HG02759 (cell line): ENCODE results near the gene NLE1.
"Not testable (repeated sequence)": the region's sequence is repeated elsewhere in the genome, so short reads cannot be mapped to it uniquely, and the experiment has no call there.

ENCODE experiments used
- ATAC-seq: cut with Tn5 transposase; IDR thresholded peaks from one replicate; pipeline ENCODE4 v1.9.1; 2021; ENCODE audit warnings: mild to moderate bottlenecking, moderate library complexity; ENCODE audit not compliant: unreplicated experiment

Gene NLE1

GRCh38 chr17:35163886-35164285 lies 21.8 kb upstream of the NLE1 start:
- no peak for ATAC-seq

GRCh38 chr17:35162755-35163154 lies 20.7 kb upstream of the NLE1 start:
- no peak for ATAC-seq

- no peak for ATAC-seq
Observed at GRCh38 chr17:35161281-35161761, 19.2 kb upstream of the NLE1 start.

GRCh38 chr17:35160354-35161201 lies 18.5 kb upstream of the NLE1 start:
- no peak for ATAC-seq

- ATAC-seq = no peak
Observed at GRCh38 chr17:35159940-35160339, 17.8 kb upstream of the NLE1 start.

GRCh38 chr17:35155246-35155645 lies 13.1 kb upstream of the NLE1 start:
- ATAC-seq = no peak

GRCh38 chr17:35154196-35155165 lies 12.4 kb upstream of the NLE1 start:
- ATAC-seq = no peak

GRCh38 chr17:35152421-35153140 lies 10.5 kb upstream of the NLE1 start:
- no peak for ATAC-seq

GRCh38 chr17:35151080-35151479 lies 9.0 kb upstream of the NLE1 start:
- not testable (repeated sequence) for ATAC-seq

GRCh38 chr17:35149941-35150340 lies 7.8 kb upstream of the NLE1 start:
- ATAC-seq = no peak

- no peak for ATAC-seq
Observed at GRCh38 chr17:35148144-35148543, 6.0 kb upstream of the NLE1 start.

- no peak for ATAC-seq
Observed at GRCh38 chr17:35147375-35147905, 5.3 kb upstream of the NLE1 start, which contains the start of gene UNC45B. Gene UNC45B (plus strand): TSS chr17:35147817. CDS start chr17:35148264, 447 bp downstream.

GRCh38 chr17:35146214-35146833 lies 4.2 kb upstream of the NLE1 start:
- no peak for ATAC-seq

- ATAC-seq = no peak
Observed at GRCh38 chr17:35144840-35145239, 2.7 kb upstream of the NLE1 start.

- ATAC-seq = no peak
Observed at GRCh38 chr17:35142467-35142796, 329 bp upstream of the NLE1 start.

- ATAC-seq = no peak
Observed at GRCh38 chr17:35138218-35138617, 3.9 kb downstream of the NLE1 start.

GRCh38 chr17:35135322-35135721 lies 6.8 kb downstream of the NLE1 start:
- no peak for ATAC-seq

GRCh38 chr17:35132816-35133550 lies 9.1 kb downstream of the NLE1 start:
- ATAC-seq = no peak

GRCh38 chr17:35132099-35132498 lies 10.0 kb downstream of the NLE1 start:
- no peak for ATAC-seq

GRCh38 chr17:35130392-35130791 lies 11.7 kb downstream of the NLE1 start:
- no peak for ATAC-seq
